MCF 10A (cell line): ENCODE measurements around the gene DUSP16. TPM values are rescaled to one million over a fixed set of nuclear protein-coding genes. Genes with fewer than 3 reads are reported as not detected.
A peak's percentile ranks its signal among the peaks of the same experiment; 100 is the strongest.
"Not testable (repeated sequence)": the region's sequence is repeated elsewhere in the genome, so short reads cannot be mapped to it uniquely, and the experiment has no call there.

ENCODE experiments used
- BruUV-seq: library from RNA; stranded (reverse); fragments of 400-500 nt; replicated peaks from 2 replicates; lab custom pipeline; 2021; lab: Mats Ljungman, UMichigan
- CTCF ChIA-PET: fragments of 300-600 bp; sonication (Branson Sonifier 250); formaldehyde crosslinking; extraction: SDS; loops from one replicate; lab custom pipeline; 2021; ENCODE audit warnings: antibody characterized with exemption, inconsistent platforms; lab: Yijun Ruan, JAX
- POLR2A ChIA-PET: fragments of 300-600, 350-650 bp; sonication (Branson Sonifier 250); formaldehyde crosslinking; extraction: SDS; loops from one replicate; lab custom pipeline; 2020; ENCODE audit warnings: antibody characterized with exemption, inconsistent platforms; lab: Yijun Ruan, JAX
- DNase-seq: peaks from one replicate; pipeline ENCODE4 v3.0.0-alpha.2; 2018; ENCODE audit not compliant: unreplicated experiment
- H3K27ac Mint-ChIP-seq: one replicate; pipeline ENCODE4 v1.8.0; 2022; ENCODE audit warnings: mild to moderate bottlenecking, low read depth, mixed read lengths; ENCODE audit not compliant: unreplicated experiment
- H3K27me3 Mint-ChIP-seq: one replicate; pipeline ENCODE4 v1.8.0; 2022; ENCODE audit warnings: mixed read lengths; ENCODE audit not compliant: insufficient read depth, unreplicated experiment
- H3K36me3 Mint-ChIP-seq: one replicate; pipeline ENCODE4 v1.8.0; 2022; ENCODE audit warnings: mild to moderate bottlenecking, moderate library complexity, mixed read lengths; ENCODE audit not compliant: insufficient read depth, unreplicated experiment
- H3K4me1 Mint-ChIP-seq: one replicate; pipeline ENCODE4 v1.8.0; 2022; ENCODE audit warnings: mixed read lengths; ENCODE audit not compliant: insufficient read depth, unreplicated experiment
- H3K4me3 Mint-ChIP-seq: one replicate; pipeline ENCODE4 v1.8.0; 2022; ENCODE audit warnings: mild to moderate bottlenecking, moderate library complexity, mixed read lengths; ENCODE audit not compliant: unreplicated experiment
- H3K9me3 Mint-ChIP-seq: one replicate; pipeline ENCODE4 v1.8.0; 2022; ENCODE audit warnings: mixed read lengths; ENCODE audit not compliant: unreplicated experiment
- intact Hi-C: fragments of 100-400 bp; cut with micrococcal nuclease; formaldehyde crosslinking; loops from 2 replicates; pipeline ENCODE4 v1.14.1; 2022
- total RNA-seq: library from RNA; stranded (reverse); gene quantifications from 2 replicates; pipeline ENCODE4 v1.2.3, GENCODE V29; 2022
- TF ChIP-seq, protein P1 (sequence below): fragments of 200-600 bp; IDR thresholded peaks from one replicate; pipeline ENCODE4 v1.8.0; 2022; ENCODE audit warnings: antibody characterized with exemption, mild to moderate bottlenecking; ENCODE audit not compliant: unreplicated experiment

The DUSP16 gene
- total RNA-seq, 1 experiment from 2014 or later: 20.7 TPM

DNA sequence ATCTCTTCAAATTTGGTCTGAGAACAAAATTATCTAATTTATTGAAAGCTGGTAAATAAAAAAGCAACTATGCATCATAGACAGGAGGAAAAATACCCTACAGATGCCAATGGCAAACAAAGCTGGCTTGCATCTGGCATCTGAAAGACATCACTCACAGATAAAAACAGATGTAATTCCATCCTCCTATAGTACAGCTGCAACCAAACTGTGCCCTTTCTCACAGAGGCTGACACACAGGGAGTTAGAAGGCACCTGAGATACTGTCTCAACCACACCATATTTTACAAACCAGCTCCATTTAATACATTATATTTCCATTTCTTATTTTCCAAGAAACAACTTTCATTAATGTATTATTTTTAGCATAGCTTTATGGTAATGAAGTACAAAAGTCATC lies 39.4 kb downstream of the DUSP16 start:
- Mint-ChIP-seq H3K4me1 (no peaks in the 10 kb centered on the region), H3K9me3 (no peaks in the 10 kb centered on the region), H3K36me3 (peaks cover 17% of the 10 kb centered on the region), H3K27me3 (no peaks in the 10 kb centered on the region), H3K27ac (no peak overlapping the region), H3K4me3 (no peak overlapping the region)
- BruUV-seq: no TSS peak
- intact Hi-C loops: no loop called here
- DNase-seq: no peak
- ChIA-PET CTCF (no interaction called here), POLR2A (interaction anchor here (0.6 to 1.2 kb wide), 4 partner anchors 36 to 87 kb away, joined by 3 to 5 read pairs (median 4); no protein-coding TSS in a partner anchor)
- TF ChIP-seq, protein P1, sequence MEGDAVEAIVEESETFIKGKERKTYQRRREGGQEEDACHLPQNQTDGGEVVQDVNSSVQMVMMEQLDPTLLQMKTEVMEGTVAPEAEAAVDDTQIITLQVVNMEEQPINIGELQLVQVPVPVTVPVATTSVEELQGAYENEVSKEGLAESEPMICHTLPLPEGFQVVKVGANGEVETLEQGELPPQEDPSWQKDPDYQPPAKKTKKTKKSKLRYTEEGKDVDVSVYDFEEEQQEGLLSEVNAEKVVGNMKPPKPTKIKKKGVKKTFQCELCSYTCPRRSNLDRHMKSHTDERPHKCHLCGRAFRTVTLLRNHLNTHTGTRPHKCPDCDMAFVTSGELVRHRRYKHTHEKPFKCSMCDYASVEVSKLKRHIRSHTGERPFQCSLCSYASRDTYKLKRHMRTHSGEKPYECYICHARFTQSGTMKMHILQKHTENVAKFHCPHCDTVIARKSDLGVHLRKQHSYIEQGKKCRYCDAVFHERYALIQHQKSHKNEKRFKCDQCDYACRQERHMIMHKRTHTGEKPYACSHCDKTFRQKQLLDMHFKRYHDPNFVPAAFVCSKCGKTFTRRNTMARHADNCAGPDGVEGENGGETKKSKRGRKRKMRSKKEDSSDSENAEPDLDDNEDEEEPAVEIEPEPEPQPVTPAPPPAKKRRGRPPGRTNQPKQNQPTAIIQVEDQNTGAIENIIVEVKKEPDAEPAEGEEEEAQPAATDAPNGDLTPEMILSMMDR: no peak

DNA sequence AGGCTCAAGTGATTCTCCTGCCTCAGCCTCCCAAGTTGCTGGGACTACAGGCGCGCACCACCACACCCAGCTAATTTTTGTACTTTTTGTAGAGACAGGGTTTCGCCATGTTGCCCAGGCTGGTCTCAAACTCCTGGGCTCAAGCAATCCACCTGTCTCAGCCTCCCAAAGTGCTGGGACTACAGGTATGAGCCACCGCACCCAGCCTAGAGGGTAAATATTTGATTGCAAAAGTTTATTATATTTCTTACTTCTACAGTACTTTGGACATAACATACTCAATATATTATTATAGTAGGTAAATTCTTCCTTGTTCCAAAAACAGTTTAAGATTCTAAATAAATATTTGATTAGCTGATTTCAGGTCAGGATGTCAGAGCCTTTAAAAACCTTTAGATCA lies 40.0 kb downstream of the DUSP16 start:
- CTCF ChIA-PET: interaction anchor here (1.2 kb wide), 1 partner anchor 33 kb away, joined by 3 read pairs; no protein-coding TSS in a partner anchor
- H3K27ac Mint-ChIP-seq, H3K27me3 Mint-ChIP-seq, H3K4me3 Mint-ChIP-seq, intact Hi-C loops, BruUV-seq, H3K9me3 Mint-ChIP-seq, H3K4me1 Mint-ChIP-seq, DNase-seq: not testable (repeated sequence)
- H3K36me3 Mint-ChIP-seq: peaks cover 22% of the 10 kb centered on the region
- POLR2A ChIA-PET: interaction anchor here (0.6 to 1.2 kb wide), 5 partner anchors 36 to 385 kb away, joined by 3 to 5 read pairs (median 3); no protein-coding TSS in a partner anchor

DNA sequence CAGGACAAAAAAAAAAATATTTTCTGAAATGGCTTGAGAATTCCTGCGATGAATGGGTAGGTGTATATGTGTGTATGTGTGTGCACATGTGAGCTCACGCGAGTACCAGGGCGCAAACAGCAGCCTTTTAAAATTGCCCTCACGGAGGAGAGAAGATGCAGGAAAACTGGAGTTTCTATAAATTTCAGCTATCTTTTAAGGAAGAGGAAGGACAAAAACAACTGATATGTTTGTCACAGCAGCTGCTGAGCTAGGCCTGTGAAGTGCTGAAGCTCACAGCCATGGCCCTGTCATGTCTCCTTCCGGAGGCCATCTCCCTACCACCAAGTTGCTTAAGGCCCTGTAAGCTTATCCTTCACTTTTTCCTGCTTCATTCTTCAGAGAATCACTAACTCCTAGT lies 40.8 kb downstream of the DUSP16 start:
- TF ChIP-seq, protein P1: no peak
- Mint-ChIP-seq H3K4me3 (no peak overlapping the region), H3K9me3 (no peaks in the 10 kb centered on the region), H3K4me1 (no peaks in the 10 kb centered on the region), H3K27ac (no peak overlapping the region), H3K36me3 (peaks cover 25% of the 10 kb centered on the region), H3K27me3 (no peaks in the 10 kb centered on the region)
- DNase-seq: no peak
- ChIA-PET POLR2A (interaction anchor here (0.7 to 0.9 kb wide), 2 partner anchors 90 to 252 kb away, joined by 4 read pairs; partner anchors contain the start of gene CREBL2), CTCF (interaction anchor here (0.7 to 1.2 kb wide), 2 partner anchors 21 to 33 kb away, joined by 3 read pairs; no protein-coding TSS in a partner anchor)
- BruUV-seq: no TSS peak
- intact Hi-C loops: no loop called here

DNA sequence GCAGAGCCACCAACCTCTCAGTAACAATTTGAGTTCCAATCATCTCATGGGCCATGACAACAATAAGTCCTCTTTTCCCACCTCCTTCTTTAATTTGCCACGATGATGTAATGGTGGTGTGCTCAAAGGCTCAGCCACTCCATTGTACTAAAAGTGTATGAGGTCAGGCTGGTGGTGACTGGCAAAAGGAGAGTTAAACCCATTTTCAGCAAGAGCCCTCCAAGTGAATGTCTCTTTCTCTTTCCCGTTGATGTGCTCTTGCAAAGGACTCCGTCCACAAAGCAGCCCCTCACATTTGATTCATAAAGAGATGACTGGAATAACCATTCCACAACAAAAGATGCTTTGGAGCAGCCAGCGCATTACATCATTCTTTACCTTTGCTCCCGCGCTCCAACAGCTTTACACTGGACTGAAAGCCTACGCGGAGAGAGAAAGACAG lies 41.6 kb downstream of the DUSP16 start:
- Mint-ChIP-seq H3K4me3 (no peak overlapping the region), H3K9me3 (no peaks in the 10 kb centered on the region), H3K27ac (no peak overlapping the region), H3K27me3 (no peaks in the 10 kb centered on the region), H3K36me3 (peaks cover 25% of the 10 kb centered on the region), H3K4me1 (no peaks in the 10 kb centered on the region)
- DNase-seq: no peak
- intact Hi-C loops: no loop called here
- ChIA-PET CTCF (interaction anchor here (0.7 kb wide), 1 partner anchor 21 kb away, joined by 3 read pairs; no protein-coding TSS in a partner anchor), POLR2A (interaction anchor here (0.9 kb wide), 1 partner anchor 91 kb away, joined by 4 read pairs; the partner anchor contains the start of gene CREBL2)
- TF ChIP-seq, protein P1: no peak
- TSS peak; percentile 43 for BruUV-seq
